ENCODE data around the gene DMRT1. TPM values are rescaled to one million over a fixed set of nuclear protein-coding genes. Genes with fewer than 3 reads are reported as not detected.

Gene DMRT1
- total and polyA plus RNA-seq, 9 of the 15 experiments (the other 6 are each of a cell fraction or from before 2014, with no cell fraction given) = not detected

DNA sequence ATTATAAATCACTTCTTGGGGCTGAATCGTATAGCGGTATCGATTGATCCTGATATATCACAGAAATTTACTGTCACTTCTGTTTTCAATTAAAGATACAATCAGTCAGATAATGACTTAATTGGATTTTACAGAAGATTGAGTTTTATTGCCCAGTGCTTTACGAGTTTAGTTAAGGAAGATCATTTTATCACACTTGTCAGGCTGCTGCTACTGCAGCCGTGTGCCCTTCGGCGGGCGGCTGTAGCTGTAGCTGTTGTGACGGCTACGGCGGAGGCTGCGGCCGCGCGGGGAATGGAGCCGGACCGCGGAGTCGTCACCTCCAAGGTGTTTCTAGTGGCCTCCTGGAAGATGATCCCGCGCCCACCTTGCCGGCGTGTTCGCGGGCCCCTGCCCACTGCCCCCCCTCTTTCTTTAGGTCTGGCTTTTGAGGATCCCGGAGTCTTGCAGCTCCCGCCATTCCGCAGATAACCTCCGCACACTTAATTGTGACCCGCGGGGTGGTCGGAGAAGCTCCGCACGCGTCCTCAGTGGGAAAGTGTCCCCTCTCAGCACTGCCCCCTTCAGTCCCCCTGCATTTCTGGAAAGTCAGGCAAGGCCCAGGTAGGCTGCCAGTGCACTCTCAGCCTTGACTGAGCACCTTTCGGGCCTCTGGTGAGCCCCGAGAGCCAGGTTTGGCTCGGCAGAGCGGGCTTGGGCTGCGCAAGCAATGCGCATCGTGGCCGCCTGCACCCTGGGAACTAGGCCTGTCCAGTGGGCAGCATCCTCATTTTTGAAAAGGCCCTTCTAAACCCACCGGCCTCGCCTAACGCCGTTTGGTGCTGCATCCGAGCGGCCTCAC, 128.0 kb downstream of the DMRT1 start:
- ChIA-PET CTCF (ENCODE audit: low intra/inter-chr PET ratio) (interaction anchor here (0.5 kb wide), 1 partner anchor 40 kb away, joined by 3 read pairs; no protein-coding TSS in a partner anchor), POLR2A (no interaction called here)
- DNase-seq (ENCODE audit: extremely low read depth in 1 of 4, low spot score in 3 of 4) = no peak
- intact Hi-C loops (cut with micrococcal nuclease) = no loop called here
- BruUV-seq (replicated peaks) = no TSS peak
- H3K36me3 ChIP-seq (ENCODE audit: control insufficient read depth, insufficient read depth, low read length) = no peaks in the 10 kb centered on the region
- H3K4me1 ChIP-seq (replicated peaks in 1 of 2; ENCODE audit: control insufficient read depth in 2 of 2, insufficient read depth in 2 of 2, low read length in 2 of 2) = no peaks in the 10 kb centered on the region
- H3K9me3 ChIP-seq (replicated peaks; ENCODE audit: control insufficient read depth, insufficient read depth, low read depth, low read length) = no peaks in the 10 kb centered on the region
- peaks cover 0 to 14% of the 10 kb centered on the region in 2 experiments; a peak in 2 of 5 replicates for H3K27me3 ChIP-seq (ENCODE audit: control insufficient read depth in 2 of 2, insufficient read depth in 2 of 2, low read length in 2 of 2)
- 23% methylated on average over 24 of the region's 49 CpGs for WGBS (ENCODE audit: insufficient coverage, low coverage, missing lambda C conversion rate)
- no peak overlapping the region for H2AFZ ChIP-seq (ENCODE audit: low read depth, low read length)
- H3K79me2 ChIP-seq (ENCODE audit: control insufficient read depth, insufficient read depth, low read length) = no peaks in the 10 kb centered on the region
- H3K4me2 ChIP-seq (ENCODE audit: insufficient read depth, low read length) = no peak overlapping the region
- no peak overlapping the region for H3K9ac ChIP-seq (ENCODE audit: insufficient read depth in 1 of 2, low read depth in 2 of 2, low read length in 2 of 2)
- H3K27ac ChIP-seq (ENCODE audit: extremely low read depth, low read depth, low read length) = no peak overlapping the region
- TF ChIP-seq FOXJ3 (CRISPR knock-in tag; IDR thresholded peaks at IDR 0.05) (no peak), BACH1 (tag; IDR thresholded peaks at IDR 0.05) (no peak), FOXA1 (IDR thresholded peaks at IDR 0.05; ENCODE audit: borderline replicate concordance) (no peak), ZFPM2 (CRISPR knock-in tag; IDR thresholded peaks at IDR 0.05) (no peak), PHF21A (IDR thresholded peaks at IDR 0.05; ENCODE audit: borderline replicate concordance, low read depth) (no peak), ZNF316 (IDR thresholded peaks at IDR 0.05) (no peak)
- TF ChIP-seq, protein P1, sequence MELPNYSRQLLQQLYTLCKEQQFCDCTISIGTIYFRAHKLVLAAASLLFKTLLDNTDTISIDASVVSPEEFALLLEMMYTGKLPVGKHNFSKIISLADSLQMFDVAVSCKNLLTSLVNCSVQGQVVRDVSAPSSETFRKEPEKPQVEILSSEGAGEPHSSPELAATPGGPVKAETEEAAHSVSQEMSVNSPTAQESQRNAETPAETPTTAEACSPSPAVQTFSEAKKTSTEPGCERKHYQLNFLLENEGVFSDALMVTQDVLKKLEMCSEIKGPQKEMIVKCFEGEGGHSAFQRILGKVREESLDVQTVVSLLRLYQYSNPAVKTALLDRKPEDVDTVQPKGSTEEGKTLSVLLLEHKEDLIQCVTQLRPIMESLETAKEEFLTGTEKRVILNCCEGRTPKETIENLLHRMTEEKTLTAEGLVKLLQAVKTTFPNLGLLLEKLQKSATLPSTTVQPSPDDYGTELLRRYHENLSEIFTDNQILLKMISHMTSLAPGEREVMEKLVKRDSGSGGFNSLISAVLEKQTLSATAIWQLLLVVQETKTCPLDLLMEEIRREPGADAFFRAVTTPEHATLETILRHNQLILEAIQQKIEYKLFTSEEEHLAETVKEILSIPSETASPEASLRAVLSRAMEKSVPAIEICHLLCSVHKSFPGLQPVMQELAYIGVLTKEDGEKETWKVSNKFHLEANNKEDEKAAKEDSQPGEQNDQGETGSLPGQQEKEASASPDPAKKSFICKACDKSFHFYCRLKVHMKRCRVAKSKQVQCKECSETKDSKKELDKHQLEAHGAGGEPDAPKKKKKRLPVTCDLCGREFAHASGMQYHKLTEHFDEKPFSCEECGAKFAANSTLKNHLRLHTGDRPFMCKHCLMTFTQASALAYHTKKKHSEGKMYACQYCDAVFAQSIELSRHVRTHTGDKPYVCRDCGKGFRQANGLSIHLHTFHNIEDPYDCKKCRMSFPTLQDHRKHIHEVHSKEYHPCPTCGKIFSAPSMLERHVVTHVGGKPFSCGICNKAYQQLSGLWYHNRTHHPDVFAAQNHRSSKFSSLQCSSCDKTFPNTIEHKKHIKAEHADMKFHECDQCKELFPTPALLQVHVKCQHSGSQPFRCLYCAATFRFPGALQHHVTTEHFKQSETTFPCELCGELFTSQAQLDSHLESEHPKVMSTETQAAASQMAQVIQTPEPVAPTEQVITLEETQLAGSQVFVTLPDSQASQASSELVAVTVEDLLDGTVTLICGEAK (IDR thresholded peaks at IDR 0.05) = no peak
- TF ChIP-seq, protein P1 (CRISPR knock-in tag; IDR thresholded peaks at IDR 0.05) = no peak
- no peaks in the 10 kb centered on the region for H4K20me1 ChIP-seq (replicated peaks; ENCODE audit: control insufficient read depth, insufficient read depth, low read length)
- no peak for FAIRE-seq
- ATAC-seq = no peak
- in situ Hi-C loops (cut with MboI) = no loop called here
- no peaks in the 10 kb centered on the region for H3K9me1 ChIP-seq (ENCODE audit: control insufficient read depth, insufficient read depth, low read length)
- H3K4me3 ChIP-seq = no peak overlapping the region

Data from K562 (cell line).